Renal cortical epithelial cell (primary cell): ENCODE results near the gene KATNA1. TPM values are rescaled to one million over a fixed set of nuclear protein-coding genes. Genes with fewer than 3 reads are reported as not detected.

Experiments used
- total RNA-seq: library from RNA; depleted of rRNA; stranded (reverse); fragments of >200 nt; gene quantifications from 2 replicates; pipeline ENCODE4 v1.2.3, GENCODE V29; 2014

The KATNA1 gene
- total RNA-seq, 1 donor from 2014 or later = 36.8 TPM

Other genes starting within 250 kb of the KATNA1 start
- 3.2 TPM in 1 of 2 replicates, not detected in the other for gene SUMO4, start 248.5 kb downstream of the KATNA1 start, total RNA-seq
- gene ZC3H12D, start 163.7 kb downstream of the KATNA1 start, total RNA-seq = 0.15 TPM in 1 of 2 replicates, not detected in the other
- 38.7 and 59.0 TPM in 2 replicates for gene PPIL4, start 102.7 kb downstream of the KATNA1 start, total RNA-seq
- 70.5 and 91.2 TPM in 2 replicates for gene GINM1, start 82.3 kb downstream of the KATNA1 start, total RNA-seq
- 6.4 and 19.7 TPM in 2 replicates for gene LATS1, start 69.4 kb upstream of the KATNA1 start, total RNA-seq
- gene NUP43, start 97.8 kb upstream of the KATNA1 start, total RNA-seq = 18.9 and 29.3 TPM in 2 replicates
- gene PCMT1, start 101.0 kb upstream of the KATNA1 start, total RNA-seq = 157 and 184 TPM in 2 replicates
- 21.5 and 34.4 TPM in 2 replicates for gene LRP11, start 215.6 kb upstream of the KATNA1 start, total RNA-seq
- not detected in 2 replicates for gene RAET1E, start 249.4 kb upstream of the KATNA1 start, total RNA-seq